IgD-negative memory B cell (primary cell): ENCODE measurements around the gene ASTN2. TPM values are rescaled to one million over a fixed set of nuclear protein-coding genes. Genes with fewer than 3 reads are reported as not detected.

Experiments
- H3K27ac Mint-ChIP-seq, 3 donors: one replicate each; pipeline ENCODE4 v1.8.0; 2020 to 2022; ENCODE audit warnings: mild to moderate bottlenecking in 3 of 3, mixed read lengths in 3 of 3, moderate library complexity in 1 of 3
- H3K27me3 Mint-ChIP-seq: one replicate; pipeline ENCODE4 v1.8.0; 2021; ENCODE audit warnings: mixed read lengths
- H3K36me3 Mint-ChIP-seq: one replicate; pipeline ENCODE4 v1.8.0; 2020; ENCODE audit warnings: mild to moderate bottlenecking, mixed read lengths
- H3K4me1 Mint-ChIP-seq, 3 donors: one replicate each; pipeline ENCODE4 v1.8.0; 2020 to 2022; ENCODE audit warnings: mixed read lengths in 3 of 3, mild to moderate bottlenecking in 1 of 3
- H3K4me3 Mint-ChIP-seq, 4 donors: one replicate each; pipeline ENCODE4 v1.8.0; 2020 to 2022; ENCODE audit warnings: mild to moderate bottlenecking in 4 of 4, mixed read lengths in 4 of 4, moderate library complexity in 3 of 4
- H3K9me3 Mint-ChIP-seq, 3 donors: one replicate each; pipeline ENCODE4 v1.8.0; 2020 to 2021; ENCODE audit warnings: mixed read lengths in 3 of 3, mild to moderate bottlenecking in 1 of 3
- polyA plus RNA-seq: library from polyadenylated mRNA; unstranded; fragments of 300-500 nt; fragmentation: Illumina TruSeq; gene quantifications from one replicate; pipeline ENCODE4 v1.2.3, GENCODE V29; 2021

Gene ASTN2
- polyA plus RNA-seq, 1 donor from 2014 or later = 2.7 TPM

DNA sequence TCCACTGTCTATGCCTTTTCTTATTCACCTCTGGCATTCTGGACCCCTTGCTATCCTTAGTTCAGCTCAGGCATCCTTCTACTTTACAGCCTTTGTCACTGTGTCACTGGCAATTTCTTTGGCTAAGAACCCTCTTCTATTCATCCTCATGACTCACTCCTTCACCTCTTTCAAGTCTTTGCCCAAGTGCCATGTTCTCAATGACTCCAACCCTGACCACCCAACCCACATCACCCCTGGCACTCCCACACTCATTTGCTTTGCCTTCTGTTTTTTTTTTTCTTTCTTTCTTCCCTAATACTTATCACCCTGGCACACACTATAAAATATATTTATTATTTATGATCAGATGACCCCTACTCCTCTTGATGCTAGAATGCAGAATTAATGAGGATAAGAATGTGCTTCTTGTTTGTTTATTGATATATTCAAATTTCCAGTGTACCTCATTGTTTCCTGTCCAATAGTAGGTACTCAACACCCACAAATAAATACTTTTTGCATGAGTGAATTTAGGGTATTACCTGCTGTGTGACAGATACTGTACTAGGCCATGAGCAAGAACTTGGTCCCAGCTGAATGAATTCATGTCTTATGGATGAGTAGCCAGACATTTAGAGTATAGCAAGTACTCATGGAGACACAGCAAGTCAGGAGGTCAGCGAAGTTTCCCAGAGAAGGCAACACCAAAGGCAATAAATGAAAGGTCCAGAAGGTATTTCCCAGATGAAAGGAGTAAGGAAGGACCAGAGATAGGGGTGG, 1025.1 kb downstream of the ASTN2 start:
- H3K4me3 Mint-ChIP-seq = no peak overlapping the region
- H3K36me3 Mint-ChIP-seq = no peaks in the 10 kb centered on the region
- H3K27ac Mint-ChIP-seq = no peak overlapping the region
- no peaks in the 10 kb centered on the region for H3K9me3 Mint-ChIP-seq
- no peaks in the 10 kb centered on the region for H3K27me3 Mint-ChIP-seq
- H3K4me1 Mint-ChIP-seq = peaks cover 0 to 7% (median 0%) of the 10 kb centered on the region in 3 donors

DNA sequence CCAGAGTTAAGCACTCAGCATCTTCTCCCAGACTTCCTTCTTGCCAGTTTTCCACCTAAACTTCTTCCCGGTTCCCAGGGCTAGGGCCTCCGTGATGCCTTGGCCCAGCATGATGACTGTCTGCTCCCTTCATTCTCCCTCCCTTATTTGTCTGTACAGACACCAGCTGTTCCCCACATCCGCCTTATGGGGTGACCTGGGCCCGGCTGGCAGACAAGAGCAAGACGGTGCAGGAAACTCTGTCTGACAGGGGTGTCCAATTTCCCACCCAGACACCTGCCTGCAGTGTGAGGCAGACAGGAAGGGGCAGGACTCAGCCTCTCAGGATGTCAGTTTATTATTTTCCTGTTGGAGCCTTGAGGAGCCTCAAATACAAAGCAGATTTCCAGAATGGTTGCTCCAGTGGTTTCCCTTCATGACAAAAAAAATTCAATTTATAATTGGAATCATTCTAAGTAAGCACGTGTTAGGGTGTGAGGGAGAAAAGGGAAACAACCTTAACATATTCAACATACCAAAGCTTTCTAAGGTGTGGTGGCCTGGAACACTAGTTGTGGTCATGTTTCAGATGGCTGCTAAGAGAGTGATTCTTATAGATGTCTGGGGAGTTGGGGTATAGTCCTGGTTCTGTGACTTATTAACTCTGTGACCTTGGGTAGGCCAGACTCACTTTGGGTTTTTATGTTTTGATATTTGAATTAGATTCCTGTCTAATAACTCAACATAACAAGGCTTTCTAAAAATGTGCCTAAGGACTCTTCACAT, 1026.7 kb downstream of the ASTN2 start:
- no peak overlapping the region for H3K4me3 Mint-ChIP-seq
- H3K9me3 Mint-ChIP-seq = no peaks in the 10 kb centered on the region
- H3K4me1 Mint-ChIP-seq = peaks cover 0 to 7% (median 0%) of the 10 kb centered on the region in 3 donors
- H3K27me3 Mint-ChIP-seq = no peaks in the 10 kb centered on the region
- H3K27ac Mint-ChIP-seq = no peak overlapping the region
- H3K36me3 Mint-ChIP-seq = no peaks in the 10 kb centered on the region

DNA sequence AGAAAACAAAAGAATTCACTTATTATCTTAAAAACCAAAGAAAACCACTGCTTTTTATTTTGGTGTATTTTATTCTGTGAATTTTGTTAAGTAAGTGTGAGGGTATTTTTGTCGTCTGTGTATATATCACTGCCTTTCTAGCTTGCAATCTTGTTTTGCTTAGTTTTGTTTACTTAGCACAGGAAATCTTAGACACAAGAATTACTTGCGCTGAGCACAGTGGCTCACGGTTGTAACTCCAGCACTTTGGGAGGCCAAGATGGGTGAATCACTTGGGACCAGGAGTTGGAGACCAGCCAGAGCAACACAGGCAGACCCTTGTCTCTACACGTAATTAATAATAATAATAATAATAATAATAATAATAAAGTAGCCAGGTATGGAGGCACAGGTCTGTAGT, 1030.9 kb downstream of the ASTN2 start:
- no peaks in the 10 kb centered on the region for H3K27me3 Mint-ChIP-seq
- no peaks in the 10 kb centered on the region for H3K9me3 Mint-ChIP-seq
- H3K4me1 Mint-ChIP-seq = no peaks in the 10 kb centered on the region
- no peak overlapping the region for H3K27ac Mint-ChIP-seq
- H3K4me3 Mint-ChIP-seq = no peak overlapping the region
- H3K36me3 Mint-ChIP-seq = no peaks in the 10 kb centered on the region

- Mint-ChIP-seq H3K4me3 (no peak overlapping the region), H3K27me3 (no peaks in the 10 kb centered on the region), H3K4me1 (no peaks in the 10 kb centered on the region), H3K27ac (no peak overlapping the region), H3K36me3 (no peaks in the 10 kb centered on the region), H3K9me3 (no peaks in the 10 kb centered on the region)
Measured at GRCh38 chr9:116383133-116383532, 1031.7 kb downstream of the ASTN2 start.

- H3K4me1 Mint-ChIP-seq = no peaks in the 10 kb centered on the region
- no peaks in the 10 kb centered on the region for H3K9me3 Mint-ChIP-seq
- no peaks in the 10 kb centered on the region for H3K36me3 Mint-ChIP-seq
- no peak overlapping the region for H3K4me3 Mint-ChIP-seq
- peaks cover 1% of the 10 kb centered on the region for H3K27me3 Mint-ChIP-seq
- H3K27ac Mint-ChIP-seq = no peak overlapping the region
Measured at GRCh38 chr9:116382053-116382452, 1032.8 kb downstream of the ASTN2 start.

- Mint-ChIP-seq H3K9me3 (no peaks in the 10 kb centered on the region), H3K27me3 (peaks cover 1% of the 10 kb centered on the region), H3K4me3 (no peak overlapping the region), H3K4me1 (no peaks in the 10 kb centered on the region), H3K36me3 (no peaks in the 10 kb centered on the region), H3K27ac (no peak overlapping the region)
Measured at GRCh38 chr9:116381350-116381749, 1033.5 kb downstream of the ASTN2 start.

DNA sequence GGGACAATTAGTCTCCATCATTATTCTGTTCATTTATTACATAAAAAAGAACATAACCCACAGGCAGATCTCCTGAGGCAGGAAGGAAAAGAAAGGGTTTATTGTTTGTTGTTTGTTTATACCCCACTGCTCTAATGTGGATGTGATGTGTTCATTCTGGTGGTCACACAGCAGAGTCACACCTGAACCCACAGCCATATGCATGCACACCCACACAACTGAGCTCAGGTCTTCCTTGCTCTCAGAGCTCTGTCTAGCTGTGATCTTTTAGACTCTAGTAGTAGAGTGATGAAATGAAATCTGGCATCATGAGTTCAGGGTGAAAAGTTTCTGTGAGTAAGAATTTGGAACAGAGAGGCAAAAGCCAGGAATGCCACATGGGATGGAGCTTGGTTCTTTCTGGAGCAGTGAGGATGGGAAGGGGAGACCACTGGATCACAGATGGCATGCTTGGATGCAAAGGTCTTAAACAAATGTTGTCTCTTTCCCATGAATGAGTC, 1034.3 kb downstream of the ASTN2 start:
- no peaks in the 10 kb centered on the region for H3K4me1 Mint-ChIP-seq
- no peaks in the 10 kb centered on the region for H3K9me3 Mint-ChIP-seq
- no peaks in the 10 kb centered on the region for H3K36me3 Mint-ChIP-seq
- H3K4me3 Mint-ChIP-seq = no peak overlapping the region
- H3K27me3 Mint-ChIP-seq = peaks cover 1% of the 10 kb centered on the region
- H3K27ac Mint-ChIP-seq = peak overlapping the region in 1 of 3 donors; percentile 54

DNA sequence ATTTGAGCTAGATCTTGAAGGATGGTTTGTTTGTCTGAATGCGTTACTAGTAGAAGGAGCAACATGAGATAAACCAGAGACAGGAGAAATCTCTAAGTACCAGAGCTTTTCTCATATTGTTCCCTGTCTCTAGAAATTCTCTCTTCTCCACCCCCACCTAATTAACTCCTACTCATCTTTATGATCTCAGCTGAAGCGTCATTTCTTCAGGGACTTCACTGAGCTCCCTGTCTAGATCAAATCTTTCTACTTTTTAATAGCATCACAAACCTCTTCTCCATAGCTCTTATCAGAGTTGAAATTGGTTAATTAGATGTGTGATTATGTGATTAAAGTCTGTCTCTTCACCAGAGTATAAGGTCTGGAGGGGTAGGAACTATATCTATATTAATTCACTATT, 1035.0 kb downstream of the ASTN2 start:
- no peaks in the 10 kb centered on the region for H3K36me3 Mint-ChIP-seq
- no peaks in the 10 kb centered on the region for H3K9me3 Mint-ChIP-seq
- H3K27me3 Mint-ChIP-seq = peaks cover 1% of the 10 kb centered on the region
- no peaks in the 10 kb centered on the region for H3K4me1 Mint-ChIP-seq
- no peak overlapping the region for H3K27ac Mint-ChIP-seq
- H3K4me3 Mint-ChIP-seq = no peak overlapping the region

GRCh38 chr9:116378873-116379272, 1036.0 kb downstream of the ASTN2 start:
- peaks cover 1% of the 10 kb centered on the region for H3K27me3 Mint-ChIP-seq
- no peak overlapping the region for H3K4me3 Mint-ChIP-seq
- H3K9me3 Mint-ChIP-seq = no peaks in the 10 kb centered on the region
- no peaks in the 10 kb centered on the region for H3K4me1 Mint-ChIP-seq
- no peaks in the 10 kb centered on the region for H3K36me3 Mint-ChIP-seq
- H3K27ac Mint-ChIP-seq = no peak overlapping the region

DNA sequence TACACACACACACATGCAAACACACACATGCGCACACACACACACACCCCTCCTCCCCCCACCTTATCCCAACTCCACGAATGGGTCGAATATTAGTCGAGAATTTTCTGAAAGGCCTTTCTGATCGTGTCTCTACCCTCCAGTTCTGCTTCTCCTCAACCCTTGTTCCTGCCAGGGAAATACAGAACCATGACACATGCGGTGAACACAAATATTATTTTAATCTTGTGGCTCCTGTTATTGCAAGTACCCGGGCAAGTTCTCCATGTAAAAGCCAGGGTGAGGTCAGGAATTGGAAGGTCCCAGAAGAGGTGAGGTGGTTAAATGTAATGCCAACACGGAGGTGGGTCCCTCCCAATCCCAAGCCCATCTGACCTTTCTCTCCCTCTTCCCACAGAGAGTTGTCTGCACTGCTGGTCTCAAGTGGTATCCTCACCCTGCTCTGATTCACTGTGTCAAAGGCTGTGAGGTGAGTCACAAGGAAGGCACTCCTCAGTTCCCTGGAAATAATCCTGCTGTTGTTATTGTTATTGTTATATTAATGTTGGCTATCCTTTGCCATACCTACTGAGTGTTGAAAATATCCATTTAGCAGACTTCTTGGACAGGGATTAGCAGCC, 1037.6 kb downstream of the ASTN2 start:
- Mint-ChIP-seq H3K27me3 (peaks cover 1% of the 10 kb centered on the region), H3K27ac (no peak overlapping the region), H3K4me3 (no peak overlapping the region), H3K9me3 (no peaks in the 10 kb centered on the region), H3K4me1 (no peaks in the 10 kb centered on the region), H3K36me3 (no peaks in the 10 kb centered on the region)
